ENCODE measurements around the gene TKT.
"Not testable (repeated sequence)": the region's sequence is repeated elsewhere in the genome, so short reads cannot be mapped to it uniquely, and the experiment has no call there.

TKT gene

GRCh38 chr3:53255775-53256703, at the start of gene TKT:
TSS of gene TKT (minus strand) at chr3:53256022. CDS start at chr3:53255942, 80 bp downstream.
- Histone ChIP-seq H3K36me3 (ENCODE audit: control insufficient read depth in 5 of 5, insufficient read depth in 5 of 5, low read length in 5 of 5) (no peaks in the 10 kb centered on the region), H3K4me3 (ENCODE audit: low read depth in 1 of 5, low read length in 5 of 5) (peak within 1 kb of the TSS; percentile 79 to 95 (median 90)), H3K9ac (ENCODE audit: low read length in 5 of 5) (peak within 1 kb of the TSS; percentile 12 to 91 (median 79))

GRCh38 chr3:53303957-53304356, 48.1 kb upstream of the TKT start:
- Histone ChIP-seq H3K4me1 (ENCODE audit: control insufficient read depth in 5 of 5, insufficient read depth in 5 of 5, low read length in 5 of 5) (peaks cover 0 to 26% (median 12%) of the 10 kb centered on the region in 5 donors), H3K9me3 (ENCODE audit: control insufficient read depth in 5 of 5, low read length in 5 of 5) (no peaks in the 10 kb centered on the region), H3K4me3 (ENCODE audit: low read depth in 1 of 5, low read length in 5 of 5) (no peak overlapping the region), H3K9ac (ENCODE audit: low read length in 5 of 5) (peak overlapping the region in 1 of 5 donors; percentile 40), H3K36me3 (ENCODE audit: control insufficient read depth in 5 of 5, insufficient read depth in 5 of 5, low read length in 5 of 5) (peaks cover 6 to 55% (median 32%) of the 10 kb centered on the region in 5 donors), H3K27ac (ENCODE audit: low read depth, low read length) (peak overlapping the region; percentile 66), H3K27me3 (ENCODE audit: control insufficient read depth in 5 of 5, insufficient read depth in 4 of 5, low read length in 5 of 5) (no peaks in the 10 kb centered on the region)

More at GRCh38 chr3:53255775-53256703, at the start of gene TKT:
- peak within 1 kb of the TSS; percentile 88 for H3K27ac ChIP-seq (ENCODE audit: low read depth, low read length)
- H3K9me3 ChIP-seq (ENCODE audit: control insufficient read depth in 5 of 5, low read length in 5 of 5): no peaks in the 10 kb centered on the region
- H3K27me3 ChIP-seq (ENCODE audit: control insufficient read depth in 5 of 5, insufficient read depth in 4 of 5, low read length in 5 of 5): no peaks in the 10 kb centered on the region
- H3K4me1 ChIP-seq (ENCODE audit: control insufficient read depth in 5 of 5, insufficient read depth in 5 of 5, low read length in 5 of 5): peaks cover 10 to 67% (median 60%) of the 10 kb centered on the region in 5 donors

- Histone ChIP-seq H3K9ac (ENCODE audit: low read length in 5 of 5) (peak overlapping the region in 1 of 5 donors; percentile 40), H3K4me1 (ENCODE audit: control insufficient read depth in 5 of 5, insufficient read depth in 5 of 5, low read length in 5 of 5) (peaks cover 0 to 26% (median 12%) of the 10 kb centered on the region in 5 donors), H3K27ac (ENCODE audit: low read depth, low read length) (peak overlapping the region; percentile 66), H3K9me3 (ENCODE audit: control insufficient read depth in 5 of 5, low read length in 5 of 5) (no peaks in the 10 kb centered on the region), H3K4me3 (ENCODE audit: low read depth in 1 of 5, low read length in 5 of 5) (peak overlapping the region in 1 of 5 donors; percentile 19), H3K36me3 (ENCODE audit: control insufficient read depth in 5 of 5, insufficient read depth in 5 of 5, low read length in 5 of 5) (peaks cover 10 to 55% (median 32%) of the 10 kb centered on the region in 5 donors), H3K27me3 (ENCODE audit: control insufficient read depth in 5 of 5, insufficient read depth in 4 of 5, low read length in 5 of 5) (no peaks in the 10 kb centered on the region)
These were observed 47.7 kb upstream of the TKT start for GRCh38 chr3:53303549-53303948.

- Histone ChIP-seq H3K4me1 (ENCODE audit: control insufficient read depth in 5 of 5, insufficient read depth in 5 of 5, low read length in 5 of 5) (peaks cover 0 to 15% (median 8%) of the 10 kb centered on the region in 5 donors), H3K27me3 (ENCODE audit: control insufficient read depth in 5 of 5, insufficient read depth in 4 of 5, low read length in 5 of 5) (no peaks in the 10 kb centered on the region), H3K9ac (ENCODE audit: low read length in 5 of 5) (no peak overlapping the region), H3K9me3 (ENCODE audit: control insufficient read depth in 5 of 5, low read length in 5 of 5) (no peaks in the 10 kb centered on the region), H3K36me3 (ENCODE audit: control insufficient read depth in 5 of 5, insufficient read depth in 5 of 5, low read length in 5 of 5) (peaks cover 17 to 63% (median 34%) of the 10 kb centered on the region in 5 donors), H3K27ac (ENCODE audit: low read depth, low read length) (no peak overlapping the region), H3K4me3 (ENCODE audit: low read depth in 1 of 5, low read length in 5 of 5) (no peak overlapping the region)
These were observed 45.0 kb upstream of the TKT start for GRCh38 chr3:53300826-53301225.

DNA sequence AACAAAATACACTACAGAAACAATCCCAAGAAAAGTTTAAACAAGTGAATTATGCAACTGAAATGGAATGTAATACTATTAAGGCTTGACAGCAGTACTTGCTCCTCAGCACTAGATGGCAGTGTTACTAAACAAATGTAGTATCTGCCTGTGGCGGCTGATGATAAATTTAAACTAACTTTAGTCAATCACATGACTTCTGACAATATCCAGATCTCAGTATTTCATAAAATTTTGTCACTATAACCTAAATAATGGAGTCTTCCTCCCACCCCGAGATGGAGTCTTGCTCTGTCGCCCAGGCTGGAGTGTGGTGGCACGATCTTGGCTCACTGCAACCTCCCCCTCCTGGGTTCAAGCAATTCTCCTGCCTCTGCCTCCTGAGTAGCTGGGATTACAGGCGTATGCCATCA, 43.8 kb upstream of the TKT start:
- not testable (repeated sequence) for H3K9me3 ChIP-seq (ENCODE audit: control insufficient read depth in 5 of 5, low read length in 5 of 5); H3K9ac ChIP-seq (ENCODE audit: low read length in 5 of 5); H3K4me3 ChIP-seq (ENCODE audit: low read depth in 1 of 5, low read length in 5 of 5); H3K27me3 ChIP-seq (ENCODE audit: control insufficient read depth in 5 of 5, insufficient read depth in 4 of 5, low read length in 5 of 5)
- Histone ChIP-seq H3K4me1 (ENCODE audit: control insufficient read depth in 5 of 5, insufficient read depth in 5 of 5, low read length in 5 of 5) (peaks cover 0 to 13% (median 8%) of the 10 kb centered on the region in 5 donors), H3K27ac (ENCODE audit: low read depth, low read length) (peak overlapping the region; percentile 3), H3K36me3 (ENCODE audit: control insufficient read depth in 5 of 5, insufficient read depth in 5 of 5, low read length in 5 of 5) (peaks cover 17 to 63% (median 39%) of the 10 kb centered on the region in 5 donors)

DNA sequence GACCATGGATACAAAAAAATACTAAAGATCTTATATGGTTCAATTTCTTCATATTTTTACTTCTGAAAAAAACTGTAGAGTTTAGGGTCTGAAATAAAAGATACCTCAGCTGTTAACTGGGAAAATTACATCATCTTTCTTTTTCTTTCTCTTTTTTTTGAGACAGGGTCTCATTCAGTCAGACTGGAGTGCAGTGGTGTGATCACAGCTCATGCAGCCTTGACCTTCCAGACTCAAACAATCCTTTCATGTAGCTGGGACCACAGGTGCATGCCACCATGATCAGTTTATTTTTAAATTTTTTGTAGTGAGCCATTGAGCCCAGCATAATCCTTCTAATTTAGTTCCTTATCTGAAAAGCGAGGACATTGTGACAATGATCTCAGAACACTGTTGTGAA, 39.6 kb upstream of the TKT start:
- H3K4me3 ChIP-seq (ENCODE audit: low read depth in 1 of 5, low read length in 5 of 5): no peak overlapping the region
- H3K27ac ChIP-seq (ENCODE audit: low read depth, low read length): no peak overlapping the region
- H3K27me3 ChIP-seq (ENCODE audit: control insufficient read depth in 5 of 5, insufficient read depth in 4 of 5, low read length in 5 of 5): no peaks in the 10 kb centered on the region
- H3K4me1 ChIP-seq (ENCODE audit: control insufficient read depth in 5 of 5, insufficient read depth in 5 of 5, low read length in 5 of 5): peaks cover 0 to 2% (median 0%) of the 10 kb centered on the region in 5 donors
- H3K9me3 ChIP-seq (ENCODE audit: control insufficient read depth in 5 of 5, low read length in 5 of 5): no peaks in the 10 kb centered on the region
- peaks cover 17 to 51% (median 42%) of the 10 kb centered on the region in 5 donors for H3K36me3 ChIP-seq (ENCODE audit: control insufficient read depth in 5 of 5, insufficient read depth in 5 of 5, low read length in 5 of 5)
- no peak overlapping the region for H3K9ac ChIP-seq (ENCODE audit: low read length in 5 of 5)

- peaks cover 13 to 58% (median 41%) of the 10 kb centered on the region in 5 donors for H3K36me3 ChIP-seq (ENCODE audit: control insufficient read depth in 5 of 5, insufficient read depth in 5 of 5, low read length in 5 of 5)
- no peak overlapping the region for H3K9ac ChIP-seq (ENCODE audit: low read length in 5 of 5)
- no peaks in the 10 kb centered on the region for H3K9me3 ChIP-seq (ENCODE audit: control insufficient read depth in 5 of 5, low read length in 5 of 5)
- H3K27ac ChIP-seq (ENCODE audit: low read depth, low read length): no peak overlapping the region
- no peak overlapping the region for H3K4me3 ChIP-seq (ENCODE audit: low read depth in 1 of 5, low read length in 5 of 5)
- H3K27me3 ChIP-seq (ENCODE audit: control insufficient read depth in 5 of 5, insufficient read depth in 4 of 5, low read length in 5 of 5): no peaks in the 10 kb centered on the region
- no peaks in the 10 kb centered on the region for H3K4me1 ChIP-seq (ENCODE audit: control insufficient read depth in 5 of 5, insufficient read depth in 5 of 5, low read length in 5 of 5)
These were observed 38.0 kb upstream of the TKT start for GRCh38 chr3:53293867-53294266.

DNA sequence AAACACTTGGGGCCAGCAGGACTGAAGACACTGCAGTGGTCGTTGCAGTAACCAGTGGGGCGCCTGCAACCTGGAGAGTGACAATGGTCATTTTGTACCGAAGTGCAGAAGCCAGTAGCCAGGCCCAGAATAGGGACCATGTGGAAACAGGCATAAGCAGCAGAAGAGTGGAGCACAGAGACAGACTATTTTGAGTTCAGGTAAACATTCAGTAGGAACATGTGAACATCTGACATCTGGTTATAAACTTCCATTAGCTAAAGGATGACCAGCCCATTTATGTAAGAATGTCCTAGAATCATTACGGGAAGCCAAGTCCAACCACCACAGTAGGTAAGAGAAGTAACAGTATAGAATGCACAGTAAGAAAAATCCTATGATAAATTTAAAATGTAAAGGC, 32.4 kb upstream of the TKT start:
- H3K4me1 ChIP-seq (ENCODE audit: control insufficient read depth in 5 of 5, insufficient read depth in 5 of 5, low read length in 5 of 5): peaks cover 0 to 7% (median 0%) of the 10 kb centered on the region in 5 donors
- no peak overlapping the region for H3K27ac ChIP-seq (ENCODE audit: low read depth, low read length)
- H3K36me3 ChIP-seq (ENCODE audit: control insufficient read depth in 5 of 5, insufficient read depth in 5 of 5, low read length in 5 of 5): peaks cover 22 to 79% (median 60%) of the 10 kb centered on the region in 5 donors
- H3K9me3 ChIP-seq (ENCODE audit: control insufficient read depth in 5 of 5, low read length in 5 of 5): no peaks in the 10 kb centered on the region
- no peak overlapping the region for H3K4me3 ChIP-seq (ENCODE audit: low read depth in 1 of 5, low read length in 5 of 5)
- no peak overlapping the region for H3K9ac ChIP-seq (ENCODE audit: low read length in 5 of 5)
- no peaks in the 10 kb centered on the region for H3K27me3 ChIP-seq (ENCODE audit: control insufficient read depth in 5 of 5, insufficient read depth in 4 of 5, low read length in 5 of 5)

GRCh38 chr3:53287131-53287629, 31.4 kb upstream of the TKT start:
- no peaks in the 10 kb centered on the region for H3K9me3 ChIP-seq (ENCODE audit: control insufficient read depth in 5 of 5, low read length in 5 of 5)
- peaks cover 27 to 79% (median 59%) of the 10 kb centered on the region in 5 donors for H3K36me3 ChIP-seq (ENCODE audit: control insufficient read depth in 5 of 5, insufficient read depth in 5 of 5, low read length in 5 of 5)
- H3K9ac ChIP-seq (ENCODE audit: low read length in 5 of 5): no peak overlapping the region
- H3K27ac ChIP-seq (ENCODE audit: low read depth, low read length): no peak overlapping the region
- H3K4me3 ChIP-seq (ENCODE audit: low read depth in 1 of 5, low read length in 5 of 5): no peak overlapping the region
- peaks cover 0 to 7% (median 0%) of the 10 kb centered on the region in 5 donors for H3K4me1 ChIP-seq (ENCODE audit: control insufficient read depth in 5 of 5, insufficient read depth in 5 of 5, low read length in 5 of 5)
- H3K27me3 ChIP-seq (ENCODE audit: control insufficient read depth in 5 of 5, insufficient read depth in 4 of 5, low read length in 5 of 5): no peaks in the 10 kb centered on the region

DNA sequence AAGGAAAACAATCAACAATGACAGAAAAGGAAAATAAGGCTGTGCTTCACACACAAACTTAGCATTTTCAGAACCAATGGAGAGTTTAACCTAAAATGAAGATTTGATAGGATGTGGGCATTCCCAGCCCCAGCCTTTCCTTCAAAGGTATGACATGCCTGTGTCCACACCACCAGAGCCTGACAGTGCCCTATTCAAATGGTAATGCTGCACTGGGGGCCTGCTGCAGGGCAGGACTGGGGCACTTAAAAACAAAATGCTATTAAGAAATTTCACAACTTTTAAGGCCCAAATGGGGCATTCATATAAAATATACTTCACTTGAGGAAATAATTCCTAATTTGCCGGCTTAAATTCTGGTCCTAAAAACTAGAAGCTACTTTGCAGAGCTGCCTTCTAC, 30.9 kb upstream of the TKT start:
- Histone ChIP-seq H3K27me3 (ENCODE audit: control insufficient read depth in 5 of 5, insufficient read depth in 4 of 5, low read length in 5 of 5) (no peaks in the 10 kb centered on the region), H3K9ac (ENCODE audit: low read length in 5 of 5) (no peak overlapping the region), H3K4me1 (ENCODE audit: control insufficient read depth in 5 of 5, insufficient read depth in 5 of 5, low read length in 5 of 5) (peaks cover 0 to 7% (median 0%) of the 10 kb centered on the region in 5 donors), H3K9me3 (ENCODE audit: control insufficient read depth in 5 of 5, low read length in 5 of 5) (no peaks in the 10 kb centered on the region), H3K4me3 (ENCODE audit: low read depth in 1 of 5, low read length in 5 of 5) (no peak overlapping the region), H3K36me3 (ENCODE audit: control insufficient read depth in 5 of 5, insufficient read depth in 5 of 5, low read length in 5 of 5) (peaks cover 27 to 74% (median 55%) of the 10 kb centered on the region in 5 donors), H3K27ac (ENCODE audit: low read depth, low read length) (no peak overlapping the region)

Data from subcutaneous abdominal adipose tissue (tissue), 5 donors.